ENCODE results near the gene SMOC1.
"Not testable (repeated sequence)": the region's sequence is repeated elsewhere in the genome, so short reads cannot be mapped to it uniquely, and the experiment has no call there.

SMOC1 gene

DNA sequence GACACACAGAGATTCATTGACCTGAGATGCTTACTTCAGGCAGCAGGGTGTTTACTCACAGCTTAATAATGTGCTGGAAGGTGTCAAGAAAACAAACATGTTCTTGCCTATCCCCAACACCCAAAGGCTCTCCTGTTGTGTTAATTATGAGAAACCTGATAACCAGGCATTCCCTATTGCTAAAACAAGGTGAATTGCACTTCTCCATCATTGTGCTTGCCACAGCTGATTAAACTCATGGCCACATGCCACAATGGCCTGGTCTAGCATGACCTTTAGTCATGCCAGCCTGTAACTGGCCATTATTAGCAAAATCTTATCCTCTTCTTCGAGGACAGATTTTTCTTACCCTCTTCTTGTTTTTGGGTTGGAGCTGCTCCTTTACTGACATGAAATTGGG is 21.4 kb downstream of the SMOC1 start:
- DNase-seq (ENCODE audit: low read depth in 1 of 2, low spot score in 1 of 2) = no peak

DNA sequence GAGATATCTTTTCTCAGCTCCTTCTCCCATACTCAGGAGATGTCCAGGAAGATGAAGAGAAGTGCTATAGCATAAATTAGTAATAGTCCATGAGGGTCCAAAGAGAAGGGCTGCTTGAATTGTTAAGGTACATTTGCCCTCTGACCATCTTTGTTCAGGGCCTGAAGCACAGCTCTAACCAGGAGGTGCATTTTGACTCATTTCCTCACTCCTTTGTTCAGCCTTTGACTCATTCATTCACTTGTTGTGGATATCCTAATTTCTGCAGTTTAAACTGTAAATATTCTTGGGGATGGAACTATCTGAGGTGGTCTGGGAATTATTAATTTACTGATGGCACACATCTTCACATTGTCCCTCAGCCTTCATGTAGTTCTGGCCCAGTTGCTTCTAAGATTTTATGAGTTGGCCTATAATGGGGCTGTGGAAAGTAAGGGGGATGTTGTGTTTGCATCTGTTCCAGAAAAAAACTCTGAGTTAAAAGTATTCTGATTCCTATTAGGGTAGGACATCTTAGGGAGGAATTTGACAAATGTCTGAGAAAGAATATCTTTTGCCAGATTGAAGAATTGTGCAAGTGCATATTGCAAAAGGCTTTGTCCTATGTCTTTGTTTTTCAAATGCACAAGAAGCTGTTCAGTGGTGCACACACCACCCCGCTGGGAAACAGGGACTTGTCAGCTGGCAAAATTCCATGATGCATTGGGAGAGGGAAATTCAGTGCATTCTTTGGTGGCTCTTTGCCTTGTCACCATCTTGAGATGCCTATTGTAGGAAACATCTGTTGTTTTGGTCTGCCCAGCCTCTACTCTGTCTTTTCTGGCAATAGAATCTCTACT is 22.1 kb downstream of the SMOC1 start:
- DNase-seq (ENCODE audit: low read depth in 1 of 2, low spot score in 1 of 2) = no peak

DNA sequence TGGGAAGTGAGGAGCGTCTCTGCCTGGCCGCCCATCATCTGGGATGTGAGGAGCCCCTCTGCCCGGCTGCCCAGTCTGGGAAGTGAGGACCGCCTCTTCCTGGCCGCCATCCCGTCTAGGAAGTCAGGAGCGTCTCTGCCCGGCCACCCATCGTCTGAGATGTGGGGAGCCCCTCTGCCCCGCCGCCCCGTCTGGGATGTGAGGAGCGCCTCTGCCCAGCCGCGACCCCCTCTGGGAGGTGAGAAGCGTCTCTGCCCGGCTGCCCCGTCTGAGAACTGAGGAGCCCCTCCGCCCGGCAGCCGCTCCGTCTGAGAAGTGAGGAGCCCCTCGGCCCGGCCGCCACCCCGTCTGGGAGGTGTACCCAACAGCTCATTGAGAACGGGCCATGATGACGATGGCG is 23.8 kb downstream of the SMOC1 start:
- DNase-seq (ENCODE audit: low read depth in 1 of 2, low spot score in 1 of 2) = not testable (repeated sequence)

DNA sequence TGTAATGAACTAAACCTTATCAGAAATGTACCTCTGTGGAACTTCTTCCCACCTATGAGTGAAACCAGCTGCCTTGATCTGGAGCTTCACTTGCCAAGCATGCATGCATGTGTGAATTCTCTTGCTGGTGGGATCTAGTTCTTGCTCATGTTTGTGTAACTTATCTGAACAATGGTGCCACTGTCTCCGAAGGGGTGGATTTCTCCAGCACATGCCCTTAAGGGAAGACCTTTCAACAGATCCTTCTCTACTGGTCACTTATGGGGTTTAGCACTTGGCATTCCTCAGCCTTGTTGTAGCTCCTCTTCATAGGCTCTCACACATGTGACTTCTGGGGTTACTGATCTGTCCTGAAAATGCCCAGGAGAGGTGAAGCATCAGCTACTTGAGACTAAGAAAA is 25.0 kb downstream of the SMOC1 start:
- DNase-seq (ENCODE audit: low read depth in 1 of 2, low spot score in 1 of 2) = no peak

DNA sequence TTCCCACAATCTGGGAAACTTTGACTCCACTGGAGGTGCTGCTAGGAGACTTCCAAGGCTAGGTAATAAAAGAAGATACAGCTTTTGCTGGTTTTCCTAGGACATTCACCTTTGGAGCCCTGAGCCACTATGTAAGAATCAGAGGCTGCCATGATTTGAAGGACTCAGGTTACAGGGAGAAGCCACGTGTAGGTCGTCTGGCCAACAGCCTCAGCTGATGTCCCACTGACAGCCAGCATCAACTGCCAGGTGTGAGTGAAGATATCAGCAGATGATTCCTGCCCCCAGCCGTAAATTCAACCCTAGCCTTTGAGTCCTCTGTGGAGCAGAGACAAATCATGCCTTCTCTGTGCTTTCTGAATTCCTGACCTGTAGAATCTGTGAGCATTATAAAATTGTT is 27.0 kb downstream of the SMOC1 start:
- DNase-seq (ENCODE audit: low read depth in 1 of 2, low spot score in 1 of 2) = no peak

DNA sequence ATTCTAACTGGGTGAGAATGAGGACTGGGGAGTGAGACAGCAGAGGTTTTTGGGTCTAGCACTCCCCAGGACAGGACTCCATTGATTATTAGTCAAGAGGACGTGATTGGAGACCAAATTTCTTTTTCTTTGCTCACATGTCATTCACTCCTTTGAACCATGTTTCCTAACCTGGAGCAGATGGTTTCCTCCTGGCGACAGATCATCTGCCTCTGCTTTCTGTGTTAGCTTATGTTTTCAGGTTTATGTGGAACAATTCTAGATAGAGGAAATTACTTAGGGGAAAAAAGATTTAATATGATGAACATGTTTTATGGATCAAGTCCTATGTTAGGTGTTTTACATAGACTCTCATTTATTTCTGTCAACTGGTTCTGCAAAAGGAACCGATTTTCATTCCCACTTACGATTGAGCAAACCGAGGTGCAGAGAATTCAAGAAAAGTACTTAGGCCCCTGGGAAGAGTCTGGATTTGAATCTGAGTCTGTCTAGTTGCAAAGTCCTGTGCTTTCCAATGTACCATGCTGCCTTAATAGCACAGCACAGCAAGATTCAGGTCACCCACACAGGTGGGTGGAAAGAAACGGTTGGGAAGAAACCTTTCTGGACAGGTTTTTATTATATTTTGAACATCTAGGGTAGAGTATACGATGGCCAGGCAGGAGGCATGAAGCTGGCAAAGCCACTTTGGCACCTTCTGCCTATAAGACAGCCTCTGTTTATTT is 30.8 kb downstream of the SMOC1 start:
- DNase-seq (ENCODE audit: low read depth in 1 of 2, low spot score in 1 of 2) = no peak

DNA sequence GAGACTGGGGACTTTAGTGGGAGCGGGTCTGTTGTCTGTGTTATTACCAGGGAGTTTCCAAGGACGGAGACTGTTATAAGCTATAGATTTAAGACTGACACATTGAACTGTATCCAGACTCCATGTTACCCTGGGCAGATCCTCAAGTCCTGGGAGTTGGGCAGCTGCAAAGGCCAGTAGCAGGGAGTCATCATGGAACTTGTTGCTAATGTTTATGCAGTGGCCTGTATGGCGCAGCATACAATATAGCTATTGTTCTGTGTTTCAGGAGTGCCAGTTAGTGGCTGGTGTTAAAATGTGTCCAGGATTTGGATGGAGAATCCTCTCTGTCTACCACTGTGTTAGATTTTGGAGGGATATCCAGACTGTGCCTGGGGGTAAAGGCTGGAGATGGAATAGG is 31.7 kb downstream of the SMOC1 start:
- DNase-seq (ENCODE audit: low read depth in 1 of 2, low spot score in 1 of 2) = no peak

DNA sequence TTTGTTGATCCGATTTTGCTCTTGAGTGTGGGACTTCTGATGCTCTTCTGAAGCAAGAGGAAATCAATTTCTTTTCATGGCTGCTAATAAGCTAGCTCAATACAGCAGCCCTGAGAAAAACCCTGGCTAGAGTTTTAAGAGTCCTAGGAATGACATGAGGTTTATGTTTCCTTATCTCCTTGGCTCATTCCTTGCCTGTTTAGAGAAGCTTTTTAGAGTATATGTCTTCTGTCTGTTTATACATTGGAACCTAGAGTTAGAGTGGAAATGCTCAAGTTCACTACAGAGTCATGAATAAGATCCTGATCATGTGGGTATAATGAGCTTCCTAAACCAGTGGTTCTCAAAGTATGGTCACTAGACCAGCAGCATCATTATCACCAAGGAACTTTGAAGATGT is 34.5 kb downstream of the SMOC1 start:
- no peak for DNase-seq (ENCODE audit: low read depth in 1 of 2, low spot score in 1 of 2)

DNA sequence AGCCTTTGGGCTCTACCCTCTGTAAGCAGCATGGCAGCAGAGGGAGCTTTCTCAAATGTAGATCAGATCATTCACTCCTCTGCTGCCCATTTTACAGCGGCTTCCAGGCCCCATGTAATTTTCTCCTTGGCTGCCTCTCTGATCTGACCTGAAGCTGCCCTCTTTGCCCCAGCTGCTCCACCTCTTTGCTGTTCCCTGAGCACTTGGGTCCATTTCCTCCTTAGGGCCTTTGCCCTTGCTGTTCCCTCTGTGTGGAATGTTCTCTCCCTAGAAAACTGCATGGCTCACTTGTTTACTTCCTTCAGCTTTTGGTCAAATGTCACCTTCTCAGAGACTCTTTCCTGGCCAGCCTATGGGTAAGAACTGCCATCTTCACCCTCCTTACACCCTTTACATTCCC is 37.2 kb downstream of the SMOC1 start:
- no peak for DNase-seq (ENCODE audit: low read depth in 1 of 2, low spot score in 1 of 2)

DNA sequence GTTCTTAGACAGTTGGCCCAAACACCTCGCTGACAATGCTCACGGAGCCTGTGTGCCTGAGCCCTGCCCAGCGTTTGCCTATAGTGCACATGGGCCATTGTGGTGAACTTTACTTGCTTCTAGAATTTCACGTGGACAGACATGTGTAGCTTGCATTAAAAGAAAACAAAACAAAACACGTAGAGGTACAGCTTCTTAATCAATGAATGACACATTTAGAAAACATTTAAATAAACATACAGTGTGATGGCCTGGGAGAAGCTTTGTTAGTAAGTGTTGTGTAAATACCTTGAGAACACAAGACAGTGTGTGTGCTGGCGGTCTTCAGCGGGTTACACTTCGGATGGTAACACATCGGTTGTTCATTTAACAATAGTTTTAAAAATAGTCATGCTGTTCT is 38.1 kb downstream of the SMOC1 start:
- DNase-seq (ENCODE audit: low read depth in 1 of 2, low spot score in 1 of 2) = no peak

DNA sequence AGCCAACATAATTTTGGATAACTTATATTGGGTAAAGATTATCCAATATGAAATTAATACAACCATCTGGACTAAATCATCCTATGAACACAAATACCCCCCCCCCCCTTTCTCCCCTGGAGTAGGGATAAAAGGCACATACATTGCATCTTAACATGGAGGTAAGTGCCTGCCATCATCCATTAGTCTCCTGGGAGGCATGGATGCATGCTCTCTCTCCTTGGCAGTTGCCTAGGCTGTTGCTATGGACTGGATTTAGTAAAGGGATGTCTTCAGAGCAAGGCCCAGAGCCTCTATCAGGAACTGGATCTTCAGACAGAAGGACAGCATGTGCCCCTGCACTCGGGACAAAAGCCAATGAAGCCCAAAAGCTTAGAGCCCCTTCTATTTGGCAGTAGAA is 40.6 kb downstream of the SMOC1 start:
- no peak for DNase-seq (ENCODE audit: low read depth in 1 of 2, low spot score in 1 of 2)

DNA sequence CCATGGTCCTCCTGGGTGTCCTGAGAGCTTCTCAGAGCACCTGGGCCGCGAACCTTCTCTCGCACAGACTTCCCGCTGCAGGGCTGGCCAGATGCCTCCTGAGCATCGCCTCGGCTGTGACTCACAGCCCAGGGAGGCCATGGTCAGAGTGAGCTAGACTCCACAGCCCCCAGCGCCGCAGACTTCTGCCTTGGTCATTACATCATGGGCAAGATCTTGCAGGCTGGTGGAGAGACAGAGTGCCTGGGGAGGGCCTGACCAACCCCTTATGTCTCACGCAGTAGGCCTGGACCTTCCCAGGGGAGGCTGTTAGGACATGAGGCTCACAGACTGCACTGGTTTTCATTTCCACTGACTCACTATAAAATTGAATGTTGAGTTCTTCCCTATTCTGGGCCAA is 41.8 kb downstream of the SMOC1 start:
- no peak for DNase-seq (ENCODE audit: low read depth in 1 of 2, low spot score in 1 of 2)

DNA sequence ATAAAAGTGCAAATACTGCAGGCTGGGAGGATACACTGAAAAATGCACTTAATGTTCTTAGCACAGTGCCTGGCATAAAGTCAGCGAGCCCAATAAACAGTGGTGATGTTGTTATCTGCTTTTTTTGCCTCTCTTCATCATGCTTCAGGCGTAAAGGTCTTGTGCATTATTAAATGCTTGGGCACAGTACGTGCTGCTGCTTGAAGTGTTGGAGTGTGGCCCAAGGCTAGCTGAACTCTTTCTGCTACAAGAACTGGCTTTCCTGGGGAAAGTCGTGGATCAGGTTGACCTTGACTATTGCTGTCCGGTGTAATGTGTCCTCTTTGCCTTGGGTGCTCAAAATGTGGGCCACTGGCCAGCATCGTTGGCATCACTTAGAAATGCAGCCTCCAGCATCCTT is 43.0 kb downstream of the SMOC1 start:
- no peak for DNase-seq (ENCODE audit: low read depth in 1 of 2, low spot score in 1 of 2)

DNA sequence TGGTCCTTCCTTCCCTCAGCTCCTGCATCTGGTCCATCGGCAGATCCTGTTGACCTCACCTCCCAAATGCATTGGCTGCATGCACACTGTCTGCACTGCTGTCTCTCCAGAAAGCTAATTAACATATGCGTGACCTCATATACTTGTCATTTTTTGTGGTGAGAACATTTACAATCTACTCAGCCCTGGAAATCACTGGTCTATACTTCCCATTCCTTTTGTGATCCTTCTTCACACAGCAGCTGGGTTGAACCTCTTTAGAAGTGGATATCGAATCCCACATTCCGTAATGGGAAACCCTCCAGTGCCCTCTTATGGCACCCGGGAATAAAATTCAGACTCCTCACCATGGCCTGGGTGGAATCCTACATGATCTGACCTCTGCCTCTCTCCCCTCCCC is 45.0 kb downstream of the SMOC1 start:
- DNase-seq (ENCODE audit: low read depth in 1 of 2, low spot score in 1 of 2) = no peak

DNA sequence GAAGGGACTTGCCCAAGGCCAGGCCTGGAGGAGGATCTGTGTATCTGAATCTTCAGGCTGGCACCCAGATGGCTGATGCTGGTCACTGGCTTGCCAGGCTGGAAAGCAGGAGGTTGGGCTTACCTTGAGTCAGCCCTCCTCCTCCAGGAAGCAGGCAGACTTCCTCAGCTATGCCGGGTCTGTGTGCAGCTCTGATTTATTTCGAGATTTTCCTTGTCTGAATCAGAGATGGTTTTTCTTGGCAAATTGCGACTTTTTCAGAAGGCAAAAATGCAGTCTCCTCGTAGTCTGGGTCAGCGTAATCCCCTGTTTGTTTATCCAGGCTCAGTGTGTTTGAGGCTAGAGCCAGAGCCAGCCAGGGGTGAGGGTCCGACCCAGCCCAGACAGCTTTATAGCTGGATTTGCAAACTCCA is 48.9 kb downstream of the SMOC1 start:
- no peak for DNase-seq (ENCODE audit: low read depth in 1 of 2, low spot score in 1 of 2)

DNA sequence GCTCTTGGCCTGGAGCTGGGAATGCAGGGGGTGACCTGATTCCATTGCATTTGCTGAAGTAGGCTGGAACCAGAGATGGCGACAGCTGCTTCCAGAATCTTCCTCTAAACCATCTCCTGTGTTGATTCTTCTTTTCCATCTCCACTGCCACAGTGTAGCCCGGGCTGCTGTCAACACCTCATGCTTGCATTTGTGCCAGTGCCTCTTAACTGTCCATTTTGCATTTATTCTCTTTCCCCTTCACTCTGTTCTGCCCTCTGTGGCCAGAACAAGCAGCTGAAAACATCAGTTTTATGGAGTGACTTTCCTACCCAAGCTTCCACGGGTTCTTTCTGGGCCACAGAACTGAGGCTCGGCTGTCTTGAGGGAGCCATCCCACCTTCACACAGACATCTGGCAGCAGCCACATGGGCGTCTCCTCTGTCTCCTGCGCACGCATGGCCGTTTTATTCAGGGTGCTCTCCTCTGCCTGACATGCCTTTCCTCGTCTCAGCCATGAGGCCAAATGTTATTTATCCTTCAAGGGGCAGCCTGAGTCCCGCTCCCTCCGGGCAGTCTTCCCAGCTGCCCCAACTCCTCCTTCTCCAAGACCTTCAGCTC is 51.7 kb downstream of the SMOC1 start:
- DNase-seq (ENCODE audit: low read depth in 1 of 2, low spot score in 1 of 2) = no peak

DNA sequence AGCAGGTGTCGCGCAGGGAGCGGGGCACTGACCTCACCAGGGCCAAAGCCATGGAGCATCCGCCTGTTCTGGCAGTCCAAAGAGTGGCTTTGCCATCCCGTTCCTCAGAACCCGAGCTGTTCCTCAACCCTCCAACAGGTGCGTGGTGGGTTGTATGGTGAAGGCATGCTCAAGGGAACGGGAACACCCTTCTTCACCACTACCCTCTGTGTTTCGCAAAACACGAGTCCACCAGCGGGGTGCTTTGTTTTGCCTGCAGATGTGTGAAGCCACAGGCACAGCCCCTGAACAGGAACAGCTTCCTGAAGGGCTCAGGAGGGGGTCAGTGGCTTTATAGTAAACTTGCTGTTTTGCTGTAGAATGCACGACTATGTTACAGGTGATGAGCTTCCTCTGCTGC is 52.7 kb downstream of the SMOC1 start:
- DNase-seq (ENCODE audit: low read depth in 1 of 2, low spot score in 1 of 2) = no peak

DNA sequence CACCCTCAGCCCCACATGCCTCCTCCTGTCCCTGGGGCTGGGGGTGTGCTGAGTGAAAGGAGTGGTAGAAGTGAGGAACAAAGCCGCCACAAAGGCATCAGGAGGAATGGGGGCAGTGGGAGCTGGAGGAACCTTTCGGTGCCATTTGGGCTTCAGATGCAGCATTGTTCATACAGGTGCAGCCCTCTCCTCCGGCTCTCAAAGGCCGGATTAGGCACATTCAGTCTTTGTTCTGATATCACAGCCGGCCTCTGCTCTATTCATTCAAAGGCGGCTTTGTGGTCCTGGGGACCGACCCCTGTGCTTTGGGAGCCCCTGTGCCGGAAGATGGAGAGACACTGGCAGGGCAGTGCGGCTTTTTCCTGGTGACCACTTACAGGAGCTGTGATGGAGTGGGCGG is 53.2 kb downstream of the SMOC1 start:
- DNase-seq (ENCODE audit: low read depth in 1 of 2, low spot score in 1 of 2) = no peak

DNA sequence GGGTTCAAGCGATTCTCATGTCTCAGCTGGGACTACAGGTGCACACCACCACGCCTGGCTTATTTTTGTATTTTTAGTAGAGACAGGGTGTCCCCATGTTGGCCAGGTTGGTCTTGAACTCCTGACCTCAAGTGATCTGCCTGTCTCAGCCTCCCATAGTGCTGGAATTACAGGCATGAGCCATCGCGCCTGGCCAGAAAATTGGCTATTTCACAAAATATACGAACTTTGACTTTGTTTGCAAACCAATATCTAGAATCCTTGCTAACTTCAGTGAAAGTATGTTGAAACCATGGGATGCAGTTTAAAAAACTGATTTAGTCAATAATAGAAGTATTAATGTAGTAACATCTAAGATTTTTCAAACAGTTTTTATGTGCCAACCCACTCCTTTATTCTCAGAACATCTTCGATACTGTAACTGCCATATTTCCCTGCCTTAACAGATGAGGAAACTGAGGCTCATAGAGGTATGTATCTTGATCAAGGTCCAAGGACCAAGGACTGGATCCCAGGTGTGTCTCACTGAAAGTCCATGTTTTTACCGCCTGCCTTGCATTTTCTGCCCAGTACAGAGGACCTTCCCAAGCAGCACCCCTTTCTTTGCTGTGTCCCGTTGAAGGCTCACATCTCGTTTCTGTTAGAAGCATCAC is 54.5 kb downstream of the SMOC1 start:
- DNase-seq (ENCODE audit: low read depth in 1 of 2, low spot score in 1 of 2) = no peak

DNA sequence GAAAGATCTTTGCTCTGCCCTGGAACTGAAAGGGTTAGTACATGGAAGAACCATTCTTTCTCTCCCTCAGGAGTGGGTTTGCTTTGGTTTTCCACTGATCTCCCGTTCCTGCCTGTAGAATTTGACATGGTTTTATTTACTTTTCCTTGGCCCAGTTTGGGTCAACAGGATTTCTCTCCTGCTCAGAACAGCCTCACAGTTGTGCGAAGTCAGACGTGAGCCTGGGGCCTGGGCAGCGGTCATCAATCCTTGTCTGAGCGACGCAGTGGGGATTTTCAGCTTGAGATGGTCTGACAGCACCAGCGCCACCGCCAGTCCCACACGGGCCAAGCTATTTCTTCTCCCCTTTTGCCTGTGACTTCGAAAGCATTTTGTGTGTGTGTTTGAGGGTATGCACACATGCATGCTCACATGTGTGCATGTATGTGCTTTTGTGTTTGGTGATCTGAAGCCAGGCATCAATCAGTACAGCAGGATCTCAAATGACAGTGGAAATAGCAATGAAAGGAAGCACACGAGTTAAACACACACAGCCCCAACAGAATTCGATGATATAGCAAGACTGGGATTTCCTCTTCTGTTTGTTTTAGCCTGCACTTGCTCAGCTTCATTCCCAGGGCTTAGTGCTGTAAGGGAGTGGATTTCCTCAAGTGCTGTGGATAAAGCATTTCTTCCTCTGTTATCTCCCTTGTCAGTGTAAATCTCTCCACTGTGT is 58.3 kb downstream of the SMOC1 start:
- DNase-seq (ENCODE audit: low read depth in 1 of 2, low spot score in 1 of 2) = no peak

DNA sequence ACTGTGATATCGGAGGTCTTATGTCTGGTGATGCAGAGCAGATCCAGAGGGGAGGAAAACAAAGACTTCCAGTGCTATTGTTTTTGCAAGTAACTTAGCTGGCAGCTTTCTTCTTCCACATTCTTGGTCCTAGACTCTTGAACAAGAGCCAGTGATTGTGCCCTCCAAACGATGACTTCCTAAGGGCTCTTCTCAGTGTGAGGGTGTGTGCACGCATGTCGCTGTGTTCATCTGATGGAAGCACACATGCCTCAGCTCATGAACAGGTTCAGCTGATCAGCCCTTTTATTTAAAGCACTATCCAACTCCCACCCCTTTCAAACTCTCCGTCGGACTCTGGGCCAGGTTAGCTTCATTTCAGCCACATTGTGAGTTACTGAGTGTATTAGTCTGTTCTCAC is 59.5 kb downstream of the SMOC1 start:
- DNase-seq (ENCODE audit: low read depth in 1 of 2, low spot score in 1 of 2) = no peak

All from stimulated activated CD4-positive, alpha-beta T cell treated with anti-CD3 and anti-CD28 coated beads, Interleukin-15, amount 100 ng/mL, for 1 hour (primary cell).